Caco-2 (cell line): Measurements from ENCODE around the gene TMEM181. TPM values are rescaled to one million over a fixed set of nuclear protein-coding genes. Genes with fewer than 3 reads are reported as not detected.
"Not testable (repeated sequence)": the region's sequence is repeated elsewhere in the genome, so short reads cannot be mapped to it uniquely, and the experiment has no call there.

Experiments used
- BruUV-seq: library from RNA; stranded (reverse); fragments of 400-500 nt; replicated peaks from 2 replicates; lab custom pipeline; 2021; lab: Mats Ljungman, UMichigan
- CTCF ChIA-PET: fragments of 300-600 bp; sonication (Branson Sonifier 250); formaldehyde crosslinking; loops from one replicate; lab custom pipeline; 2022; ENCODE audit warnings: antibody characterized with exemption; lab: Charles Lee
- POLR2A ChIA-PET: fragments of 300-600 bp; sonication (Branson Sonifier 250); formaldehyde crosslinking; loops from one replicate; lab custom pipeline; 2022; ENCODE audit warnings: antibody characterized with exemption; lab: Charles Lee
- DNase-seq, 2 experiments: peaks; one replicate each; pipeline versions ENCODE4 v3.0.0 to v3.0.0-alpha.2; 2020 to 2022
- H3K27me3 ChIP-seq: replicated peaks from 2 replicates; pipeline ENCODE4 v1.6.0; 2011; ENCODE audit warnings: low read length; ENCODE audit not compliant: control insufficient read depth, insufficient read depth
- H3K36me3 ChIP-seq: 2 replicates; pipeline ENCODE4 v1.5.1; 2011; ENCODE audit warnings: low read length; ENCODE audit not compliant: control insufficient read depth, insufficient read depth
- H3K4me1 ChIP-seq: fragments of 250-450 bp; sonication (Bioruptor Pico); 2 replicates; pipeline ENCODE4 v1.5.1; 2020; ENCODE audit warnings: mild to moderate bottlenecking
- H3K4me3 ChIP-seq: 2 replicates; pipeline ENCODE4 v1.5.1; 2011; ENCODE audit warnings: low read depth, mild to moderate bottlenecking, control low read depth, low read length
- H3K9me3 ChIP-seq: fragments of 250-450 bp; sonication (Bioruptor Pico); 2 replicates; pipeline ENCODE4 v1.5.1; 2020; ENCODE audit warnings: mild to moderate bottlenecking, moderate library complexity
- H3K27ac Mint-ChIP-seq: one replicate; pipeline ENCODE4 v1.8.0; 2022; ENCODE audit warnings: mixed read lengths; ENCODE audit not compliant: unreplicated experiment
- H3K27me3 Mint-ChIP-seq: one replicate; pipeline ENCODE4 v1.8.0; 2022; ENCODE audit warnings: mixed read lengths; ENCODE audit not compliant: insufficient read depth, unreplicated experiment
- H3K36me3 Mint-ChIP-seq: one replicate; pipeline ENCODE4 v1.8.0; 2022; ENCODE audit warnings: mild to moderate bottlenecking, mixed read lengths; ENCODE audit not compliant: insufficient read depth, unreplicated experiment
- H3K4me1 Mint-ChIP-seq: one replicate; pipeline ENCODE4 v1.8.0; 2022; ENCODE audit warnings: low read depth, mixed read lengths; ENCODE audit not compliant: unreplicated experiment
- H3K4me3 Mint-ChIP-seq: one replicate; pipeline ENCODE4 v1.8.0; 2022; ENCODE audit warnings: mild to moderate bottlenecking, moderate library complexity, mixed read lengths; ENCODE audit not compliant: unreplicated experiment
- H3K9me3 Mint-ChIP-seq: one replicate; pipeline ENCODE4 v1.8.0; 2022; ENCODE audit warnings: mixed read lengths; ENCODE audit not compliant: unreplicated experiment
- CTCF ChIP-seq, 2 experiments: fragments of 200-600 bp in 1 of 2; IDR thresholded peaks; 1 replicate in 1 of 2; 2 replicates in 1 of 2; pipeline versions ENCODE4 v1.5.1 to v1.8.0; 2011 to 2022; ENCODE audit warnings: antibody characterized with exemption in 1 of 2, control low read depth in 1 of 2, inconsistent platforms in 1 of 2, low read depth in 1 of 2, low read length in 1 of 2, mild to moderate bottlenecking in 1 of 2, moderate library complexity in 1 of 2; ENCODE audit not compliant: insufficient read depth in 1 of 2, severe bottlenecking in 1 of 2, unreplicated experiment in 1 of 2
- intact Hi-C: fragments of 100-400 bp; cut with micrococcal nuclease; formaldehyde crosslinking; loops from one replicate; pipeline ENCODE4 v1.10.0; 2022; ENCODE audit not compliant: unreplicated experiment
- total RNA-seq: library from RNA; stranded (reverse); gene quantifications from 2 replicates; pipeline ENCODE4 v1.2.3, GENCODE V29; 2022

TMEM181 gene
- total RNA-seq, 1 experiment from 2014 or later = 26.7 TPM

- POLR2A ChIA-PET = no interaction called here
- H3K36me3 Mint-ChIP-seq = peaks cover 38% of the 10 kb centered on the region
- no peaks in the 10 kb centered on the region for H3K36me3 ChIP-seq
- H3K4me3 ChIP-seq = no peak overlapping the region
- peaks cover 7% of the 10 kb centered on the region for H3K27me3 Mint-ChIP-seq
- no peak overlapping the region for H3K27ac Mint-ChIP-seq
- no peak for DNase-seq
- H3K27me3 ChIP-seq = no peaks in the 10 kb centered on the region
- H3K4me3 Mint-ChIP-seq = no peak overlapping the region
- intact Hi-C loops = loop anchor here (5.0 kb wide), 1 partner anchor 67 kb away; no protein-coding TSS in a partner anchor
- H3K4me1 Mint-ChIP-seq = peaks cover 6% of the 10 kb centered on the region
- H3K9me3 ChIP-seq = no peaks in the 10 kb centered on the region
- no TSS peak for BruUV-seq
- no peaks in the 10 kb centered on the region for H3K4me1 ChIP-seq
- CTCF ChIA-PET = interaction anchor here (0.7 to 1.6 kb wide), 3 partner anchors 17 to 305 kb away, joined by 3 to 13 read pairs (median 4); no protein-coding TSS in a partner anchor
- no peak for TF ChIP-seq CTCF (IDR thresholded peaks at IDR 0.05; ENCODE audit: insufficient read depth in 1 of 2, low read depth in 1 of 2, low read length in 1 of 2, severe bottlenecking in 1 of 2, unreplicated experiment in 1 of 2)
- peaks cover 10% of the 10 kb centered on the region for H3K9me3 Mint-ChIP-seq
Measured at GRCh38 chr6:158519761-158520160, 40.1 kb upstream of the TMEM181 start.

- CTCF ChIA-PET, H3K27ac Mint-ChIP-seq, H3K27me3 ChIP-seq, DNase-seq, H3K9me3 Mint-ChIP-seq, H3K36me3 ChIP-seq, intact Hi-C loops, BruUV-seq, POLR2A ChIA-PET, H3K4me1 ChIP-seq, H3K4me3 ChIP-seq, H3K9me3 ChIP-seq, H3K4me1 Mint-ChIP-seq, H3K4me3 Mint-ChIP-seq: not testable (repeated sequence)
- Mint-ChIP-seq H3K27me3 (peaks cover 11% of the 10 kb centered on the region), H3K36me3 (peaks cover 32% of the 10 kb centered on the region)
Measured at GRCh38 chr6:158520975-158521374, 38.9 kb upstream of the TMEM181 start.

- Histone ChIP-seq H3K4me3 (no peak overlapping the region), H3K36me3 (no peaks in the 10 kb centered on the region), H3K27me3 (no peaks in the 10 kb centered on the region), H3K9me3 (no peaks in the 10 kb centered on the region), H3K4me1 (no peaks in the 10 kb centered on the region)
- Mint-ChIP-seq H3K4me1 (peaks cover 6% of the 10 kb centered on the region), H3K4me3 (no peak overlapping the region), H3K27ac (no peak overlapping the region), H3K36me3 (peaks cover 28% of the 10 kb centered on the region), H3K9me3 (peaks cover 15% of the 10 kb centered on the region), H3K27me3 (peaks cover 15% of the 10 kb centered on the region)
- ChIA-PET CTCF (no interaction called here), POLR2A (no interaction called here)
- intact Hi-C loops = no loop called here
- no TSS peak for BruUV-seq
- DNase-seq = no peak
- no peak for TF ChIP-seq CTCF (IDR thresholded peaks at IDR 0.05; ENCODE audit: insufficient read depth in 1 of 2, low read depth in 1 of 2, low read length in 1 of 2, severe bottlenecking in 1 of 2, unreplicated experiment in 1 of 2)
Measured at GRCh38 chr6:158521759-158522158, 38.1 kb upstream of the TMEM181 start.
